Testis (tissue), 2 donors: ENCODE results near the gene TDRD9.

Experiments used
- CTCF ChIP-seq, 3 experiments: fragments of 450-650 bp in 2 of 3; fragments of 200-600 bp in 1 of 3; sonication (generic) in 1 of 3; IDR thresholded peaks; one replicate each; pipeline ENCODE4 v1.5.1; 2016 to 2019; ENCODE audit warnings: antibody characterized with exemption in 3 of 3, mild to moderate bottlenecking in 2 of 3, moderate library complexity in 1 of 3
- POLR2A ChIP-seq: fragments of 450-650 bp; IDR thresholded peaks from one replicate; pipeline ENCODE4 v1.6.1; 2017; ENCODE audit warnings: antibody characterized with exemption, mild to moderate bottlenecking, moderate library complexity

- no peak for TF ChIP-seq CTCF (IDR thresholded peaks at IDR 0.05)
- TF ChIP-seq POLR2A: no peak
These were observed 168.8 kb downstream of the TDRD9 start for GRCh38 chr14:104096751-104097700.
